Measurements from ENCODE around the gene VEGFB.

Gene VEGFB

GRCh38 chr11:64262271-64263002 is 28.1 kb downstream of the VEGFB start:
- no peak for TF ChIP-seq SIN3A (IDR thresholded peaks at IDR 0.05; ENCODE audit: borderline replicate concordance, insufficient read depth, low read length)
- TF ChIP-seq TAF1 (IDR thresholded peaks at IDR 0.05; ENCODE audit: borderline replicate concordance, insufficient read depth, low read length) = no peak
- TF ChIP-seq FOXP2 (optimal IDR thresholded peaks at IDR 0.05; ENCODE audit: borderline replicate concordance, extremely low read depth, extremely low read length, insufficient read depth) = no peak
- no peak for TF ChIP-seq POLR2AphosphoS5 (IDR thresholded peaks at IDR 0.05; ENCODE audit: low read depth, low read length)
- TF ChIP-seq REST (IDR thresholded peaks at IDR 0.05; ENCODE audit: insufficient read depth in 1 of 2, low read depth in 2 of 2, low read length in 2 of 2) = no peak

DNA sequence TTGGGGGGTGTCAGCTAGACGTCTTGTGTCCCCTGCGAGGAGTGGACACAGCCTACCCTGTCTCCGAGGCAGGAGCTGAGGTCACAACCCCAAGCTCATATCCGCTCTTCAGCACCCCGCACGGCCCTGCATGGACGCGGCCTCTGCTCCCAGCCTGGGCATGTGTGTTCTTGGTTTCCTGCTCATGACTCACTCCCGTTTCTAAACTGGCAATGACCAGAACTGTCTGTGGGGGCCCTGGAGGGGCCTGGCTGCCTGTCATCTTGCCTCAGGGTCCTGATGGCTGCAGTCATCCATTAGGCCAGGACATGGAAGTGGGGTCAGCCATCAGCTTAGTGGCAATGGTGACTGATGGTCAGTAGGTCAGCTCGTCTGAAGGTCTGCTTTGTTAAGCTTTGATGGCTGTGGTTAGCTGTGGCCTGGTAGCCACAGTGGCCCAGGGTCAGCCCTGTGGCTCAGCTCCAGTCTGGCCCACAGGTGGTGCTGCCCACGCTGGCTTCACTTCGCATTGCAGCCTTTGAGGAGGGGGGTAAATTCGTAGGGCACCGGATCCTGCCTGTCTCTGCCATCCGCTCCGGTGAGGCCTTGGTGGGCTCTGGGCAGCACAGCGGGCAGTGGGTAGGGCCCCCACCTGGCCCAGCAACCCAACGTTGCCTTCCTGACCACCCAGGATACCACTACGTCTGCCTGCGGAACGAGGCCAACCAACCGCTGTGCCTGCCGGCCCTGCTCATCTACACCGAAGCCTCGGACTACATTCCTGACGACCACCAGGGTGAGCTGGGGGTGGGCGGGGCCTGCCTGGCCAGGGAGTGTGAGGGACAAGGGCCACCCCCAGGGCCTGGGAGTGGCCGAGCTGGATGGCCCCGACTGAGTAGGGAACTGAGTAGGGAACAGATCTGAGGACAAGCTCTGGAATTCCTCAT is 28.9 kb downstream of the VEGFB start:
- no peak for TF ChIP-seq SIN3A (IDR thresholded peaks at IDR 0.05; ENCODE audit: borderline replicate concordance, insufficient read depth, low read length)

DNA sequence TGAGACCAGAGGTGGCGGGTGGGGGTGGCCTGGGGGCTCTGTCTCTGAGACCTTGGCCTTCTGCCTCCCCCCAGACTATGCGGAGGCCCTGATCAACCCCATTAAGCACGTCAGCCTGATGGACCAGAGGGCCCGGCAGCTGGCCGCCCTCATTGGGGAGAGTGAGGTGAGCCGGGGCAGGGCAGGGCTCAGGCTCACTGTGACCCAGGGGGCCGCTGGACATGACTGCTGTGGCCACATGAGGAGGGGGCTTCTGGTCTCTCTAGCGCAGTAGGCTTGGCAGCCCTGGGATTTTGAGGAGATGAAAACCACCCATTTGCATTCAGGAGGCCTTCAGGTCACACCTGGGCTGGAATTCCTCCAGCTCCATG is 29.5 kb downstream of the VEGFB start:
- no peak for TF ChIP-seq REST (IDR thresholded peaks at IDR 0.05; ENCODE audit: insufficient read depth in 1 of 2, low read depth in 2 of 2, low read length in 2 of 2)
- TF ChIP-seq SIN3A (IDR thresholded peaks at IDR 0.05; ENCODE audit: borderline replicate concordance, insufficient read depth, low read length) = no peak
- no peak for TF ChIP-seq POLR2AphosphoS5 (IDR thresholded peaks at IDR 0.05; ENCODE audit: low read depth, low read length)
- TF ChIP-seq TAF1 (IDR thresholded peaks at IDR 0.05; ENCODE audit: borderline replicate concordance, insufficient read depth, low read length) = no peak
- TF ChIP-seq FOXP2 (optimal IDR thresholded peaks at IDR 0.05; ENCODE audit: borderline replicate concordance, extremely low read depth, extremely low read length, insufficient read depth) = no peak

DNA sequence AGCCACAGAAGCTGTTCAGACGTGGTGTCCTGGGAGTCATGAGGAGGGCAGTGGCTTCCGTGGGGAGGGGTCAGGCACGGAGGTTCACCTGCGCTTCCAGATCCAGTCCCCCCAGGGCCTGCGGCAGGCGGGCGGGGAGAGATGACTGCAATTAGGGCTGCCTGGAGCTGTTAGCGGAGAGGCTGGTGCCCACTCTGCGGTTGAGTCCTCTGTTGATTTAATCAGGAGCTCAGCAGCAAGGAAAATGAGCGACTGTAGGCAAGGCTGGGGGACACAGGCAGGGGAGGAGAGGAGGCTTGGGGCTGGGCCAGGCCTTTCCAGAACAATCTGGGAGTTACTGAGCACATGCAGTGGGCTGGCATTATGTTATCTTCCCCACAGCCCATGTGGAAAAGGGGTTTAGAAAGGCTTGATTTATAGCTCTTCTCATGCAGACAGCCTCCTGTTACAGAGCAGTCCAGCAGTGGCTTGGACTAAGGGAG is 30.0 kb downstream of the VEGFB start:
- no peak for TF ChIP-seq TAF1 (IDR thresholded peaks at IDR 0.05; ENCODE audit: borderline replicate concordance, insufficient read depth, low read length)
- no peak for TF ChIP-seq POLR2AphosphoS5 (IDR thresholded peaks at IDR 0.05; ENCODE audit: low read depth, low read length)
- TF ChIP-seq SIN3A (IDR thresholded peaks at IDR 0.05; ENCODE audit: borderline replicate concordance, insufficient read depth, low read length) = no peak
- TF ChIP-seq FOXP2 (optimal IDR thresholded peaks at IDR 0.05; ENCODE audit: borderline replicate concordance, extremely low read depth, extremely low read length, insufficient read depth) = no peak
- no peak for TF ChIP-seq REST (IDR thresholded peaks at IDR 0.05; ENCODE audit: insufficient read depth in 1 of 2, low read depth in 2 of 2, low read length in 2 of 2)

DNA sequence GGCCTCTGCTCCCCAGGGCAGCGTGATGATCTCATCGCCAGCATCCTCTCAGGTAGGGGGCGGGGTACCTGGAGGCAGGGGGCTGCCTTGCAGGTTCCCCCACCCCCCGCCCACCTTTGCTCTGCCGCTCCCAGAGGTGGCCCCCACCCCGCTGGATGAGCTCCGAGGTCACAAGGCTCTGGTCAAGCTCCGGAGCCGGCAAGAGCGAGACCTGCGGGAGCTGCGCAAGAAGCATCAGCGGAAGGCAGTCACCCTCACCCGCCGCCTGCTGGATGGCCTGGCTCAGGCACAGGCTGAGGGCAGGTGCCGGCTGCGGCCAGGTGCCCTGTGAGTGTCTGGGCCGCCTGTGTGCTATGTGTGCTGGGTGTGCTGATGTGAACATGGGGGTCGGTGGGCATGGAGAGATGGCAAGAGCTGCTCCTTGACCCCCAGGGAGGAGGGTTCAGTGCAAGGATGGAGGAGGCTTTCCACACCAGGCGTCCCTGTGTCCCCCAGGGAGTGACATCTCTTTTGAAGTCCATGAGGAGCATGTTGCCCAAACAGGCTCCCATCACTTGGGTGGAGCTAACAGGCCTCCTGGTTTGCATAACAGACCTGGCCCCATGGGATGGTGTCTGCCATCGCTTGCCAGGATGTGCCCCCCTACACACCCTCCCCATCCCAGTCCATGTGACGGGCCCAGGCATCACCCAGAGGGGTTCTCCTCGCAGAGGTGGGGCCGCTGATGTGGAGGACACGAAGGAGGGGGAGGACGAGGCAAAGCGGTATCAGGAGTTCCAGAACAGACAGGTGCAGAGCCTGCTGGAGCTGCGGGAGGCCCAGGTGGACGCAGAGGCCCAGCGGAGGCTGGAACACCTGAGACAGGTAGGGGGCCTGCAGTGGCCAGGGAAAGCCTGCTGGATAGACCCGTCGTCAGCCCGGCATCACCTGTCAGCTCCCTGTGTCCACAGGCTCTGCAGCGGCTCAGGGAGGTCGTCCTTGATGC is 31.1 kb downstream of the VEGFB start:
- TF ChIP-seq SIN3A (IDR thresholded peaks at IDR 0.05; ENCODE audit: borderline replicate concordance, insufficient read depth, low read length) (no peak), FOXP2 (optimal IDR thresholded peaks at IDR 0.05; ENCODE audit: borderline replicate concordance, extremely low read depth, extremely low read length, insufficient read depth) (no peak), POLR2AphosphoS5 (IDR thresholded peaks at IDR 0.05; ENCODE audit: low read depth, low read length) (no peak), TAF1 (IDR thresholded peaks at IDR 0.05; ENCODE audit: borderline replicate concordance, insufficient read depth, low read length) (no peak), REST (IDR thresholded peaks at IDR 0.05; ENCODE audit: insufficient read depth in 1 of 2, low read depth in 2 of 2, low read length in 2 of 2) (no peak)

Data from PFSK-1 (cell line).